Endodermal cell (in vitro differentiated cells): ENCODE results near the gene KLHL22. TPM values are rescaled to one million over a fixed set of nuclear protein-coding genes. Genes with fewer than 3 reads are reported as not detected.

Experiments
- DNase-seq: peaks from one replicate; pipeline ENCODE4 v3.0.0-alpha.2; 2017
- H3K27ac ChIP-seq: 2 replicates; pipeline ENCODE4 v1.5.1; 2013; ENCODE audit warnings: mild to moderate bottlenecking, low read depth, low read length, moderate library complexity
- H3K27me3 ChIP-seq: 2 replicates; pipeline ENCODE4 v1.6.1; 2013; ENCODE audit warnings: mild to moderate bottlenecking, low read length, moderate library complexity; ENCODE audit not compliant: insufficient read depth, control insufficient read depth, poor library complexity, severe bottlenecking
- H3K36me3 ChIP-seq: 2 replicates; pipeline ENCODE4 v1.7.0; 2013; ENCODE audit warnings: mild to moderate bottlenecking, low read length, moderate library complexity; ENCODE audit not compliant: control insufficient read depth, insufficient read depth
- H3K4me1 ChIP-seq: one replicate; pipeline ENCODE4 v1.7.0; 2013; ENCODE audit warnings: low read length; ENCODE audit not compliant: control insufficient read depth, insufficient read depth
- H3K4me3 ChIP-seq: 2 replicates; pipeline ENCODE4 v1.5.1; 2013; ENCODE audit warnings: mild to moderate bottlenecking, low read length, moderate library complexity
- H3K9ac ChIP-seq: 2 replicates; pipeline ENCODE4 v1.6.1; 2013; ENCODE audit warnings: mild to moderate bottlenecking, low read length, moderate library complexity; ENCODE audit not compliant: poor library complexity, severe bottlenecking; ENCODE audit errors: extremely low read depth
- H3K9me3 ChIP-seq: 2 replicates; pipeline ENCODE4 v1.6.1; 2013; ENCODE audit warnings: mild to moderate bottlenecking, low read length, moderate library complexity; ENCODE audit not compliant: control insufficient read depth
- H3K27ac Mint-ChIP-seq: 2 replicates; pipeline ENCODE4 v1.8.0; 2020; ENCODE audit warnings: mixed read lengths
- H3K27me3 Mint-ChIP-seq: 2 replicates; pipeline ENCODE4 v1.8.0; 2021; ENCODE audit warnings: mild to moderate bottlenecking, mixed read lengths; ENCODE audit not compliant: insufficient read depth
- H3K36me3 Mint-ChIP-seq: 2 replicates; pipeline ENCODE4 v1.8.0; 2020; ENCODE audit warnings: low read depth, mixed read lengths
- H3K4me1 Mint-ChIP-seq: 2 replicates; pipeline ENCODE4 v1.8.0; 2020; ENCODE audit warnings: mixed read lengths
- H3K4me3 Mint-ChIP-seq: 2 replicates; pipeline ENCODE4 v1.8.0; 2020; ENCODE audit warnings: mild to moderate bottlenecking, moderate library complexity, mixed read lengths
- H3K9me3 Mint-ChIP-seq: 2 replicates; pipeline ENCODE4 v1.8.0; 2020; ENCODE audit warnings: mild to moderate bottlenecking, mixed read lengths
- CTCF ChIP-seq: fragments of 200-600 bp; sonication (generic); conservative IDR thresholded peaks from 2 replicates; pipeline ENCODE4 v1.5.0; 2021; ENCODE audit warnings: antibody characterized with exemption, mild to moderate bottlenecking
- WGBS, 2 experiments: methylation state at CpG; one replicate each; pipeline versions ENCODE4 v1.1.5 to v1.1.7; 2013; ENCODE audit warnings: missing lambda C conversion rate in 2 of 2, mixed read lengths in 1 of 2; ENCODE audit not compliant: insufficient coverage in 1 of 2, insufficient read length in 1 of 2; 5-methylcytosine and 5-hydroxymethylcytosine counted together
- total RNA-seq, 2 donors: library from RNA; stranded (reverse); fragmentation: NEBNext Ultra II Directional in 1 of 2; extraction: Animal tissue kit (Norgen Biotek cat#: 25700) in 1 of 2; gene quantifications; 2 replicates in 1 of 2; 3 replicates in 1 of 2; pipeline ENCODE4 v1.2.1, GENCODE V29; 2021

KLHL22 gene
- total RNA-seq, 2 donors from 2014 or later: 26.5 to 32.8 TPM

DNA sequence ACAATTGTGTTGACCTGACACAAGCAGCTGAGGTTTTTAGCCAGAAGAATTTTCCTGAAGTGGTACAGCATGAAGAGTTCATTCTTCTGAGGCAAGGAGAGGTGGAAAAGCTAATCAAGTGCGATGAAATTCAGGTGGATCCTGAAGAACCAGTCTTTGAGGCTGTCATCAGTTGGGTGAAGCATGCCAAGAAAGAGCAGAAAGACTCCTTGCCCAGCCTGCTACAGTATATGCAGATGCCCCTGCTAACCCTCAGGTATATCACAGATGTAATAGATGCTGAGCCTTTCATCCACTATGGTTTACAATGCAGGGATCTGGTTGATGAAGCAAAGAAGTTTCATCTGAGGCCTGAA lies 45.1 kb downstream of the KLHL22 start:
- Mint-ChIP-seq H3K27me3 (peaks cover 2% of the 10 kb centered on the region), H3K9me3 (no peaks in the 10 kb centered on the region), H3K27ac (no peak overlapping the region), H3K4me3 (no peak overlapping the region), H3K36me3 (peaks cover 9% of the 10 kb centered on the region), H3K4me1 (no peaks in the 10 kb centered on the region)
- no peak for TF ChIP-seq CTCF
- H3K36me3 ChIP-seq: peaks cover 9% of the 10 kb centered on the region
- no peaks in the 10 kb centered on the region for H3K9me3 ChIP-seq
- H3K27ac ChIP-seq: no peak overlapping the region
- H3K27me3 ChIP-seq: no peaks in the 10 kb centered on the region
- no peaks in the 10 kb centered on the region for H3K4me1 ChIP-seq
- no peak overlapping the region for H3K4me3 ChIP-seq
- H3K9ac ChIP-seq: no peak overlapping the region
- DNase-seq: no peak
- 83 to 91% methylated on average over 1 of the region's 1 CpG for WGBS, 2 experiments

GRCh38 chr22:20449819-20450550 lies 45.6 kb downstream of the KLHL22 start:
- TF ChIP-seq CTCF: no peak
- peaks cover 8% of the 10 kb centered on the region for H3K36me3 ChIP-seq
- H3K27ac Mint-ChIP-seq: no peak overlapping the region
- no peaks in the 10 kb centered on the region for H3K9me3 ChIP-seq
- WGBS, 2 experiments: 93 to 100% methylated on average over 6 to 19 of the region's 19 CpGs
- H3K4me1 ChIP-seq: no peaks in the 10 kb centered on the region
- no peak overlapping the region for H3K27ac ChIP-seq
- H3K4me3 Mint-ChIP-seq: no peak overlapping the region
- H3K36me3 Mint-ChIP-seq: peaks cover 5% of the 10 kb centered on the region
- no peaks in the 10 kb centered on the region for H3K27me3 ChIP-seq
- H3K9me3 Mint-ChIP-seq: no peaks in the 10 kb centered on the region
- peaks cover under 1% of the 10 kb centered on the region for H3K27me3 Mint-ChIP-seq
- peak; percentile 32 for DNase-seq
- H3K4me3 ChIP-seq: no peak overlapping the region
- no peak overlapping the region for H3K9ac ChIP-seq
- H3K4me1 Mint-ChIP-seq: no peaks in the 10 kb centered on the region

DNA sequence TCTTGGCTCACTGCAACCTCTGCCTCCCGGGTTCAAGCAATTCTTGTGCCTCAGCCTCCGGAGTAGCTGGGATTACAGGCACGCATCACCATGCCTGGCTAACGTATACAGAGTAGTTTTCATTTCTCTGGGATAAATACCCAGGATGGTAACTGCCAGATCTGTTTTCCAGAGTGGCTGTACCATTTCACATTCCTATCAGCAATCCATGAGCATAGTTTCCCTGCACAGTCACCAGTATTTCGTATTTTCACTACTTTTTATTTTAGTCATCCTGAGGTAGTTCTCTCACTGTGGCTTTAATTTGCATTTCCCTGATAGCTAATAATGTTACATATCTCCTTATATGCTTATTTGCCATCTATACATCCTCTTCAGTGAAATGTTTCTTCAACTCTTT lies 47.0 kb downstream of the KLHL22 start:
- Mint-ChIP-seq H3K27me3 (no peaks in the 10 kb centered on the region), H3K4me3 (no peak overlapping the region), H3K9me3 (no peaks in the 10 kb centered on the region), H3K27ac (no peak overlapping the region), H3K36me3 (peaks cover 8% of the 10 kb centered on the region), H3K4me1 (no peaks in the 10 kb centered on the region)
- H3K36me3 ChIP-seq: peaks cover 15% of the 10 kb centered on the region
- no peaks in the 10 kb centered on the region for H3K27me3 ChIP-seq
- no peak overlapping the region for H3K4me3 ChIP-seq
- H3K9me3 ChIP-seq: no peaks in the 10 kb centered on the region
- no peak overlapping the region for H3K9ac ChIP-seq
- WGBS, 2 experiments: 93 to 95% methylated on average over 4 to 5 of the region's 5 CpGs
- no peak overlapping the region for H3K27ac ChIP-seq
- DNase-seq: no peak
- no peak for TF ChIP-seq CTCF
- H3K4me1 ChIP-seq: no peaks in the 10 kb centered on the region
